HG02571 (cell line): ENCODE results near the gene XAB2.
"Not testable (repeated sequence)": the region's sequence is repeated elsewhere in the genome, so short reads cannot be mapped to it uniquely, and the experiment has no call there.

Experiments
- ATAC-seq: cut with Tn5 transposase; IDR thresholded peaks from one replicate; pipeline ENCODE4 v1.9.1; 2021; ENCODE audit warnings: mild to moderate bottlenecking, moderate library complexity; ENCODE audit not compliant: unreplicated experiment

XAB2 gene

GRCh38 chr19:7582446-7582845, 46.9 kb downstream of the XAB2 start:
- ATAC-seq = no peak

- no peak for ATAC-seq
These were observed 50.2 kb downstream of the XAB2 start for GRCh38 chr19:7579182-7579581.

GRCh38 chr19:7578127-7578526, 51.2 kb downstream of the XAB2 start:
- ATAC-seq = no peak

- ATAC-seq = not testable (repeated sequence)
These were observed 51.9 kb downstream of the XAB2 start for GRCh38 chr19:7577422-7577821.

GRCh38 chr19:7575434-7576040, 53.8 kb downstream of the XAB2 start:
- ATAC-seq = no peak

GRCh38 chr19:7570761-7571160, 58.6 kb downstream of the XAB2 start:
- ATAC-seq = no peak
